ENCODE measurements around the gene CIC.

CIC gene

GRCh38 chr19:42279155-42279901 lies 10.3 kb downstream of the CIC start:
- peak overlapping the region; percentile 76 to 82 for H3K4me3 ChIP-seq (ENCODE audit: low read depth in 1 of 2, low read length in 1 of 2)
- H3K4me1 ChIP-seq (ENCODE audit: control insufficient read depth in 1 of 2, insufficient read depth in 1 of 2, low read depth in 1 of 2, low read length in 1 of 2), result peaks cover 47 to 52% of the 10 kb centered on the region in 2 experiments

DNA sequence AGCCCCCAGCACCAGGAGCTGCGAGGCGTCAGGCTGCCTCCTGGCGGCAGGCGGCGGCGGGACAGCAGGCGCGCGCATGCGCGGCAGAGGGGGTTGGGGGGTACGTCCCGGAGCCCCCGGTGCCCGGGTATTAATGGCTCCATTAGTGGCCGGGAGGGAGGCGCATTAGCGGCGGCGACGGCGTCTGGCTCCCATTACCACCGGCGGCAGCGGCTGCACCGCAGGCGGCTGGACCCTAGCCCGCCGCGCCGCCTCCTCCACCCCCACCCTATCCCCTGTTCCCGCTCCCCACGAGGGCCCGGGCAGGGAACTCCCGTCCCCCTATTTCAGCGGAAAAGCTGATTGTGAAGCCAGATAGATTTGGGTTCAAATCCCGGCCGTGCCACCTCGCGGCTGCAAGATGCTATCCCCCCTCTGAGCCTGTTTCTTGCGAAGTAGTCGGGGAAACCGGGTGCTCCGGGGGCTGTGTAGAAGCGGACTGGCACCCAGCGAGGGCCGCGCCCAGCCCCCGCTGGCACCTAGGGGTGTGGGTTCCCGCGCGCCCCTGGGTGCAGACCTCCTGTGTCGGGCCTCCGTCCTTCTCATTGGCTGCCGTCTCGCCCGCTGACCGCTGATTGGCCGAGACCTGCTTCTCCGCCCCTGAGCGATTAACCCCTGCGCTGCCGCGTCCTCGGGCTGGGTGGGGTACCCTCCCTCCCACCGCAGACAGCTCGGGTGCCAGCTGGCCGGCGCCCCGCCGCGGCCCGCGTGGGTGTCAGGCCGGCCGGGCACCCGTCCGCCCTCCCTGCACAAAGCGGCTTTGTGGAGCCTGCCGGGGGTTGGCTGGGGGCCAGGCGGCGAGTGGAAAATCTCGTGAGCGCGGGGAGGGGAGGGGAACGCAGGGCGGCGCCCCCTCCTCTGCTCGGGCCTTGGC lies 11.1 kb downstream of the CIC start:
- H3K27ac ChIP-seq, result peak overlapping the region; percentile 42
- TF ChIP-seq, protein P1, sequence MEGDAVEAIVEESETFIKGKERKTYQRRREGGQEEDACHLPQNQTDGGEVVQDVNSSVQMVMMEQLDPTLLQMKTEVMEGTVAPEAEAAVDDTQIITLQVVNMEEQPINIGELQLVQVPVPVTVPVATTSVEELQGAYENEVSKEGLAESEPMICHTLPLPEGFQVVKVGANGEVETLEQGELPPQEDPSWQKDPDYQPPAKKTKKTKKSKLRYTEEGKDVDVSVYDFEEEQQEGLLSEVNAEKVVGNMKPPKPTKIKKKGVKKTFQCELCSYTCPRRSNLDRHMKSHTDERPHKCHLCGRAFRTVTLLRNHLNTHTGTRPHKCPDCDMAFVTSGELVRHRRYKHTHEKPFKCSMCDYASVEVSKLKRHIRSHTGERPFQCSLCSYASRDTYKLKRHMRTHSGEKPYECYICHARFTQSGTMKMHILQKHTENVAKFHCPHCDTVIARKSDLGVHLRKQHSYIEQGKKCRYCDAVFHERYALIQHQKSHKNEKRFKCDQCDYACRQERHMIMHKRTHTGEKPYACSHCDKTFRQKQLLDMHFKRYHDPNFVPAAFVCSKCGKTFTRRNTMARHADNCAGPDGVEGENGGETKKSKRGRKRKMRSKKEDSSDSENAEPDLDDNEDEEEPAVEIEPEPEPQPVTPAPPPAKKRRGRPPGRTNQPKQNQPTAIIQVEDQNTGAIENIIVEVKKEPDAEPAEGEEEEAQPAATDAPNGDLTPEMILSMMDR (IDR thresholded peaks at IDR 0.05), result peak; percentile 88
- peaks cover 13% of the 10 kb centered on the region for H3K36me3 ChIP-seq
- H3K4me3 ChIP-seq (ENCODE audit: low read depth in 1 of 2, low read length in 1 of 2), result peak overlapping the region; percentile 76 to 82
- peaks cover 52 to 59% of the 10 kb centered on the region in 2 experiments for H3K4me1 ChIP-seq (ENCODE audit: control insufficient read depth in 1 of 2, insufficient read depth in 1 of 2, low read depth in 1 of 2, low read length in 1 of 2)
- peaks cover 27% of the 10 kb centered on the region for H3K27me3 ChIP-seq
- H3K9me3 ChIP-seq, result no peaks in the 10 kb centered on the region

More at GRCh38 chr19:42279155-42279901, 10.3 kb downstream of the CIC start:
- TF ChIP-seq, protein P1 (IDR thresholded peaks at IDR 0.05), result no peak
- peaks cover 22% of the 10 kb centered on the region for H3K36me3 ChIP-seq
- peak overlapping the region; percentile 42 for H3K27ac ChIP-seq
- H3K27me3 ChIP-seq, result peaks cover 27% of the 10 kb centered on the region
- no peaks in the 10 kb centered on the region for H3K9me3 ChIP-seq

DNA sequence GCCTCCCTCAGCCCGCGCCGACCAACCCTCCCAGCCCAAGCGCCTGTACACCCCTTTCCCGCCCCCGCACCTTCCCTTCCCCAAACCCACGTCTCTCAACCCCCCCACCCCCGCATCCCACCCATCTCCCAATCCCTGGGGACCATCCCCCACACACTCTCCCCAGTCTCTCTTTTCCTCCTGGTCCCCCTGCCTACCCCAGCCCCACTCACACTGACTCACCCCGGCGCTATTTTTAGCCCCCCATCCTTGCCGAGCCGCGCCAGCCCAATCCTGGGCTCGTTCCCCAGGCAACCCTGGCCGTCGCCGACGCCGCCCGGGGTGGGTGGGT lies 11.7 kb downstream of the CIC start:
- peak overlapping the region; percentile 42 for H3K27ac ChIP-seq
- H3K36me3 ChIP-seq, result peaks cover 11% of the 10 kb centered on the region
- peaks cover 27% of the 10 kb centered on the region for H3K27me3 ChIP-seq
- H3K4me1 ChIP-seq (ENCODE audit: control insufficient read depth in 1 of 2, insufficient read depth in 1 of 2, low read depth in 1 of 2, low read length in 1 of 2), result peaks cover 58 to 65% of the 10 kb centered on the region in 2 experiments
- H3K9me3 ChIP-seq, result no peaks in the 10 kb centered on the region
- H3K4me3 ChIP-seq (ENCODE audit: low read depth in 1 of 2, low read length in 1 of 2), result peak overlapping the region; percentile 76 to 82
- TF ChIP-seq, protein P1 (IDR thresholded peaks at IDR 0.05), result no peak

DNA sequence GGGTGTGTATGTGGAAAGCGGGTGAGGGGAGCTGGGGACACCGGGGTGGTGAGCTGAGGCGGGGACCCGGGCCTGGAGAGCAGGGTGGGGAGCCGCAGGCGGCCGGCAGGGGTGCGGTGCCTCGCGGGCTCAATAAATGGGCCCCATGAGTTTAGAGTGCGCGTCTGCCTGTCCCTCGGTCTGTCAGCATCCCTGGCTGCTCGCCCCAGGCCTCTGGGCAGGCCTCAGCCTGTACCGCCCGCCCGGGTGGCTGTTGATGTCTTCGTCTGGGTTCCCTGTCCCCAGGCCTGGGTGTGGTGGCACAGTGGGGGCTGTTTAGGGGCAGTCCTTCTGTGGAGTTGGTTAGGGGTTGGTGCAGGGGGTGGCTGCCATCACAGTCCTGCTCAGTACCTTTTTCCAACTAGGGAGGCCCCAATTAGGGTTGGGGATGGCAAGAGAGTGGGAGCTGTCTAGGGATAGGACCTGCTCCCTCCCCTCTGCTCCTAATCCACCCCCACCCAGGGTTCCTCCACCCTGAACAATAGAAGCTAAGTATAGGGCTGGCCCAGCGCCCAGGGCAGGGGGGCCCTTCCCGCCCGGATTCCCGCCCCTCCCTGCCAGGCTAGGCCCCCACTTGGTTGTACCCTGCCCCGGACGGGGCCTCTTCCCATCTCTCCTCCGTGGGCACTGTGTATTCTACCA lies 12.2 kb downstream of the CIC start:
- H3K27ac ChIP-seq, result peak overlapping the region; percentile 12
- peaks cover 27% of the 10 kb centered on the region for H3K27me3 ChIP-seq
- H3K4me1 ChIP-seq (ENCODE audit: control insufficient read depth in 1 of 2, insufficient read depth in 1 of 2, low read depth in 1 of 2, low read length in 1 of 2), result peaks cover 63 to 66% of the 10 kb centered on the region in 2 experiments
- TF ChIP-seq, protein P1 (IDR thresholded peaks at IDR 0.05), result no peak
- H3K4me3 ChIP-seq (ENCODE audit: low read depth in 1 of 2, low read length in 1 of 2), result peak overlapping the region; percentile 12 to 76
- H3K9me3 ChIP-seq, result no peaks in the 10 kb centered on the region
- peaks cover 8% of the 10 kb centered on the region for H3K36me3 ChIP-seq

Data from neutrophil (primary cell).